ENCODE data around the gene CSF2RB. TPM values are rescaled to one million over a fixed set of nuclear protein-coding genes. Genes with fewer than 3 reads are reported as not detected.

The CSF2RB gene
- total RNA-seq, 1 experiment from 2014 or later = not detected

DNA sequence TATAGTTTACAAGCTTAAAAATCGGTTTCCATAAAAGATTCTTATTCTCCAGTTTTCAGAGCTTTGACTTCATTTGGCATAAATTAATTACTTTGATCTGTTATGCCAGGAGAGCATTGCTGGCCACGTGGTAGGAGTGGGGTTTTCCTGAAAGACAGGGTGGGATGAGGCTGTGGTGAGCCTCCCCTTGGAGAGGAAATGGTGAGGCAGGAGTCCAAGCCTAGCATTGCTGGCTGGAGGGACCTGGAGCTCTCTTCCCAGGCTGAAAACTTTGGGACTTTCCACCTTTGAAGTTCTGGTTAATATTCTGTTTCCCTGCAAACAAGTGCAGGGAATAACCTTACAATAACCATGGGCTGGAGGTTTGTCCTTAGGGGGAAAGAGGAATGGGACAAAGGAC is 21.1 kb upstream of the CSF2RB start:
- no peak overlapping the region for H2BK20ac ChIP-seq (ENCODE audit: low read depth, low read length, poor library complexity, severe bottlenecking)
- H3K79me2 ChIP-seq (ENCODE audit: insufficient read depth, low read length) = no peaks in the 10 kb centered on the region
- peak overlapping the region in 1 of 3 experiments; percentile 7; a peak in 1 of 7 replicates for H3K27ac Mint-ChIP-seq
- H2AK5ac ChIP-seq (ENCODE audit: insufficient read length, low read length) = no peak overlapping the region
- no peak overlapping the region for H3K23ac ChIP-seq (ENCODE audit: insufficient read length, low read depth, low read length)
- H3K14ac ChIP-seq (ENCODE audit: insufficient read depth, low read length) = no peak overlapping the region
- H4K5ac ChIP-seq (ENCODE audit: insufficient read length, low read depth, low read length) = no peak overlapping the region
- H3K27me3 ChIP-seq (ENCODE audit: insufficient read depth, low read length) = no peaks in the 10 kb centered on the region
- TF ChIP-seq, protein P1, sequence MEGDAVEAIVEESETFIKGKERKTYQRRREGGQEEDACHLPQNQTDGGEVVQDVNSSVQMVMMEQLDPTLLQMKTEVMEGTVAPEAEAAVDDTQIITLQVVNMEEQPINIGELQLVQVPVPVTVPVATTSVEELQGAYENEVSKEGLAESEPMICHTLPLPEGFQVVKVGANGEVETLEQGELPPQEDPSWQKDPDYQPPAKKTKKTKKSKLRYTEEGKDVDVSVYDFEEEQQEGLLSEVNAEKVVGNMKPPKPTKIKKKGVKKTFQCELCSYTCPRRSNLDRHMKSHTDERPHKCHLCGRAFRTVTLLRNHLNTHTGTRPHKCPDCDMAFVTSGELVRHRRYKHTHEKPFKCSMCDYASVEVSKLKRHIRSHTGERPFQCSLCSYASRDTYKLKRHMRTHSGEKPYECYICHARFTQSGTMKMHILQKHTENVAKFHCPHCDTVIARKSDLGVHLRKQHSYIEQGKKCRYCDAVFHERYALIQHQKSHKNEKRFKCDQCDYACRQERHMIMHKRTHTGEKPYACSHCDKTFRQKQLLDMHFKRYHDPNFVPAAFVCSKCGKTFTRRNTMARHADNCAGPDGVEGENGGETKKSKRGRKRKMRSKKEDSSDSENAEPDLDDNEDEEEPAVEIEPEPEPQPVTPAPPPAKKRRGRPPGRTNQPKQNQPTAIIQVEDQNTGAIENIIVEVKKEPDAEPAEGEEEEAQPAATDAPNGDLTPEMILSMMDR (conservative IDR thresholded peaks at IDR 0.05) = no peak
- H3K4me1 ChIP-seq (ENCODE audit: insufficient read depth, low read length) = no peaks in the 10 kb centered on the region
- no peak for DNase-seq
- WGBS (ENCODE audit: extremely low coverage, insufficient read length, low lambda C conversion rate) = no CpG with 5 or more reads among the region's 2 CpGs
- H2AFZ ChIP-seq (ENCODE audit: low read length) = no peak overlapping the region
- H2BK12ac ChIP-seq (ENCODE audit: insufficient read length, low read depth, low read length) = no peak overlapping the region
- no peaks in the 10 kb centered on the region for H3K23me2 ChIP-seq (ENCODE audit: insufficient read length, low read depth, low read length, poor library complexity, severe bottlenecking)
- no peak overlapping the region for H3K27ac ChIP-seq (ENCODE audit: insufficient read length, low read depth, low read length)
- no peak overlapping the region for H4K91ac ChIP-seq (ENCODE audit: insufficient read length, low read depth, low read length)
- H3K9me3 Mint-ChIP-seq = peaks cover 21 to 24% of the 10 kb centered on the region in 2 experiments
- H3K4me2 ChIP-seq (ENCODE audit: insufficient read depth, insufficient read length, low read length) = no peak overlapping the region
- H2BK15ac ChIP-seq (ENCODE audit: low read depth, low read length) = no peak overlapping the region
- H3K4me3 Mint-ChIP-seq = no peak overlapping the region
- H3K36me3 Mint-ChIP-seq (ENCODE audit: insufficient read depth in 1 of 3, low read depth in 3 of 3) = peaks cover 0 to 12% (median 2%) of the 10 kb centered on the region in 3 experiments; a peak in 5 of 7 replicates
- peaks cover 0 to 2% of the 10 kb centered on the region in 2 experiments; a peak in 1 of 4 replicates for H3K4me1 Mint-ChIP-seq
- H3K4ac ChIP-seq (ENCODE audit: low read depth, low read length) = no peak overlapping the region
- no peaks in the 10 kb centered on the region for H4K20me1 ChIP-seq (ENCODE audit: control insufficient read depth, insufficient read depth, insufficient read length)
- H2BK120ac ChIP-seq (ENCODE audit: low read depth, low read length, poor library complexity, severe bottlenecking) = no peak overlapping the region
- H3K9me3 ChIP-seq (ENCODE audit: control insufficient read depth, low read depth, low read length) = no peaks in the 10 kb centered on the region
- H3K27me3 Mint-ChIP-seq (ENCODE audit: low read depth) = peaks cover 68% of the 10 kb centered on the region
- no peak overlapping the region for H3T11ph ChIP-seq (ENCODE audit: low read length)
- H3K9ac ChIP-seq (ENCODE audit: extremely low read depth, insufficient read length, low read length) = no peak overlapping the region
- H3K79me1 ChIP-seq (ENCODE audit: insufficient read depth, low read depth, low read length, poor library complexity, severe bottlenecking) = no peaks in the 10 kb centered on the region
- H3K18ac ChIP-seq (ENCODE audit: insufficient read length, low read depth, low read length) = no peak overlapping the region
- H3K56ac ChIP-seq (ENCODE audit: insufficient read length, low read depth, low read length) = no peak overlapping the region
- no peak overlapping the region for H2BK5ac ChIP-seq (ENCODE audit: insufficient read length, low read length)
- no peak overlapping the region for H4K8ac ChIP-seq (replicated peaks; ENCODE audit: insufficient read length, low read depth, low read length)
